ENCODE measurements around the gene AZU1. TPM values are rescaled to one million over a fixed set of nuclear protein-coding genes. Genes with fewer than 3 reads are reported as not detected.

The AZU1 gene
- total and polyA plus RNA-seq, 8 donors, result 0.53 to 1.5 (median 0.77) TPM; not detected in 4

GRCh38 chr19:808423-808775 lies 19.2 kb upstream of the AZU1 start:
- WGBS, 5 donors, result 88 to 93% (median 91%) methylated on average over 20 to 26 of the region's 26 CpGs; no CpG with 5 or more reads in 1 of the 5 donors
- DNase-seq, result no peak
- Histone ChIP-seq H3K4me3 (no peak overlapping the region), H3K27me3 (no peaks in the 10 kb centered on the region), H3K4me1 (peaks cover 5 to 23% (median 11%) of the 10 kb centered on the region in 4 donors), H3K9me3 (no peaks in the 10 kb centered on the region), H3K36me3 (peaks cover 93 to 99% (median 99%) of the 10 kb centered on the region in 4 donors), H3K27ac (no peak overlapping the region)
- intact Hi-C loops (cut with DNase I; ENCODE audit: low total_unique reads), result no loop called here
- no peak for TF ChIP-seq CTCF (IDR thresholded peaks at IDR 0.05)
- TF ChIP-seq EP300 (IDR thresholded peaks at IDR 0.05), result no peak
- no peak for TF ChIP-seq POLR2A (IDR thresholded peaks at IDR 0.05)
- no peak for TF ChIP-seq POLR2AphosphoS5 (IDR thresholded peaks at IDR 0.05)

GRCh38 chr19:810077-810855 lies 17.4 kb upstream of the AZU1 start:
- Histone ChIP-seq H3K9me3 (no peaks in the 10 kb centered on the region), H3K27me3 (no peaks in the 10 kb centered on the region), H3K27ac (no peak overlapping the region), H3K4me3 (no peak overlapping the region), H3K36me3 (peaks cover 75 to 85% (median 83%) of the 10 kb centered on the region in 4 donors), H3K4me1 (peaks cover 0 to 6% (median 3%) of the 10 kb centered on the region in 4 donors)
- no peak for TF ChIP-seq POLR2A (IDR thresholded peaks at IDR 0.05)
- no peak for TF ChIP-seq POLR2AphosphoS5 (IDR thresholded peaks at IDR 0.05)
- no peak for TF ChIP-seq CTCF (IDR thresholded peaks at IDR 0.05)
- no peak for TF ChIP-seq EP300 (IDR thresholded peaks at IDR 0.05)
- DNase-seq, result no peak
- intact Hi-C loops (cut with DNase I; ENCODE audit: low total_unique reads), result no loop called here
- WGBS, 5 donors, result 79 to 85% (median 83%) methylated on average over 27 to 30 of the region's 30 CpGs

GRCh38 chr19:810883-811489 lies 16.7 kb upstream of the AZU1 start:
- no peak overlapping the region for H3K27ac ChIP-seq
- no peak for DNase-seq
- TF ChIP-seq POLR2AphosphoS5 (IDR thresholded peaks at IDR 0.05), result no peak
- TF ChIP-seq POLR2A (IDR thresholded peaks at IDR 0.05), result no peak
- TF ChIP-seq CTCF (IDR thresholded peaks at IDR 0.05), result no peak
- TF ChIP-seq EP300 (IDR thresholded peaks at IDR 0.05), result no peak
- H3K4me1 ChIP-seq, result peaks cover 0 to 6% (median 0%) of the 10 kb centered on the region in 4 donors
- H3K27me3 ChIP-seq, result no peaks in the 10 kb centered on the region
- intact Hi-C loops (cut with DNase I; ENCODE audit: low total_unique reads), result no loop called here
- WGBS, 5 donors, result 78 to 82% (median 81%) methylated on average over 16 to 25 of the region's 25 CpGs
- no peak overlapping the region for H3K4me3 ChIP-seq
- no peaks in the 10 kb centered on the region for H3K9me3 ChIP-seq
- peaks cover 68 to 78% (median 76%) of the 10 kb centered on the region in 4 donors for H3K36me3 ChIP-seq

- DNase-seq, result no peak
- Histone ChIP-seq H3K27me3 (no peaks in the 10 kb centered on the region), H3K27ac (no peak overlapping the region), H3K4me3 (no peak overlapping the region), H3K4me1 (peaks cover 0 to 6% (median 0%) of the 10 kb centered on the region in 4 donors), H3K9me3 (no peaks in the 10 kb centered on the region), H3K36me3 (peaks cover 62 to 72% (median 70%) of the 10 kb centered on the region in 4 donors)
- no peak for TF ChIP-seq POLR2AphosphoS5 (IDR thresholded peaks at IDR 0.05)
- no peak for TF ChIP-seq POLR2A (IDR thresholded peaks at IDR 0.05)
- TF ChIP-seq CTCF (IDR thresholded peaks at IDR 0.05), result no peak
- no peak for TF ChIP-seq EP300 (IDR thresholded peaks at IDR 0.05)
- intact Hi-C loops (cut with DNase I; ENCODE audit: low total_unique reads), result no loop called here
- 86 to 94% (median 91%) methylated on average over 20 of the region's 20 CpGs for whole genome bisulfite sequencing, 5 donors
Measured at GRCh38 chr19:811506-812048, 16.1 kb upstream of the AZU1 start.

Data from stomach (tissue), 9 donors.